Lower lobe of right lung (tissue), 2 donors: ENCODE measurements around the gene KIAA1755. TPM values are rescaled to one million over a fixed set of nuclear protein-coding genes. Genes with fewer than 3 reads are reported as not detected.

Experiments used
- ATAC-seq, 2 donors: fragments of 200-7000 bp; cut with Tn5 transposase; one replicate each; pipeline ENCODE4 v1.9.1; 2020 to 2022; ENCODE audit warnings: mild to moderate bottlenecking in 2 of 2, moderate library complexity in 2 of 2
- DNase-seq: peaks from one replicate; pipeline ENCODE4 v3.0.0-alpha.2; 2020
- H3K27ac ChIP-seq: fragments of 200-600 bp; one replicate; pipeline ENCODE4 v1.8.0; 2022
- H3K27me3 ChIP-seq: fragments of 200-600 bp; one replicate; pipeline ENCODE4 v1.8.0; 2022; ENCODE audit warnings: low read depth
- H3K36me3 ChIP-seq: fragments of 200-600 bp; one replicate; pipeline ENCODE4 v1.8.0; 2022; ENCODE audit warnings: mild to moderate bottlenecking
- H3K4me1 ChIP-seq: fragments of 200-600 bp; one replicate; pipeline ENCODE4 v1.8.0; 2022
- H3K4me3 ChIP-seq: fragments of 200-600 bp; one replicate; pipeline ENCODE4 v1.8.0; 2022; ENCODE audit warnings: mild to moderate bottlenecking
- H3K9me3 ChIP-seq: fragments of 200-600 bp; one replicate; pipeline ENCODE4 v1.8.0; 2022
- intact Hi-C: fragments of 100-400 bp; cut with DNase I; formaldehyde crosslinking; loops from one replicate; pipeline ENCODE4 v1.11.0; 2022
- total RNA-seq: library from RNA; stranded (reverse); fragmentation: NEBNext Ultra II Directional; extraction: Animal tissue kit (Norgen Biotek cat#: 25700); gene quantifications from one replicate; pipeline ENCODE4 v1.2.1, GENCODE V29; 2021
- TF ChIP-seq, protein P1 (sequence below): fragments of 200-600 bp; IDR thresholded peaks from one replicate; pipeline ENCODE4 v1.8.0; 2022; ENCODE audit warnings: antibody characterized with exemption, mild to moderate bottlenecking
- donor health status: DM: no; HTN: yes; CAD: no; lungs with severe emphysema.

Gene KIAA1755
- total RNA-seq, 1 donor from 2014 or later = 1.3 TPM

DNA sequence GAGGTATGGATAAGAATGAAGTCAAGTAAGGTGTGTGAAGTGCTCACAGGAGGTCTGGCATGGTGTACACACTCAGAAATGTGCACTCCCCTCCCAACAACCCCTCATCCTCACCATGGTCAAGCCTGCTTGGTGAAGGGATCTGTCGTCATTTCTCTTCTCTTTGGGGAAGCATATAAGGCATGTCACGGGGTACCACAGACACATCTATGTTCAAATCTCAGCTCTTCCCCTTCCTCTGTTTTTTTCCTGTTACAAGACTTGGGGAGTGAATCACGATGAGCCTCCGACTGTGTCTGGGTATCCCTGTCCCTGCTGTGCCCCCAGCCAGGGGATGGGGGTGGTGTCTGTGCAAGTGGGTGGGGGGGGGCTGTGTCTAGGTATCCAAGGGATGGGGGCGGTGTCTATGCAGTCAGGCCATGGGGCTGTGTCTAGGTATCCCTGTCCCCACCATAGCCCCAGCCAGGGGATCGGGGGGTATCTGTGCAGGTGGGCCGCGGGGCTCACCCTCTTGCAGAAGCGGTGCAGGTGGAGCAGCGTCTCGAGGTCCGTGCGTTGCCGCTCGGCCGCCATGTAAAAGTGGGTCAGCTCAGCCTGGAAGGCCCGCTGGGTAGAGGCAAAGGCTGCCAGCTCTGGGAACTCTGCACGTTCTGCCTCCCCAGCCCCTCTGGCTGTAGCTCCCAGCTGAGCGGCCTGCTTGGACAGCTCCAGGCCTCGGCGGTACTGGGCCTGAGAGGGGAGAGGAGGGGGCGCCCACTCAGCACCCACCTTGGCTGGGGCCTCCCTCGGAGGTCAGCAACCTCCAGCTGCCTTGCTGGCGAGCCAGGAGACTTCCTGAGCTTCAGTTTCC, 43.6 kb downstream of the KIAA1755 start:
- TF ChIP-seq, protein P1, sequence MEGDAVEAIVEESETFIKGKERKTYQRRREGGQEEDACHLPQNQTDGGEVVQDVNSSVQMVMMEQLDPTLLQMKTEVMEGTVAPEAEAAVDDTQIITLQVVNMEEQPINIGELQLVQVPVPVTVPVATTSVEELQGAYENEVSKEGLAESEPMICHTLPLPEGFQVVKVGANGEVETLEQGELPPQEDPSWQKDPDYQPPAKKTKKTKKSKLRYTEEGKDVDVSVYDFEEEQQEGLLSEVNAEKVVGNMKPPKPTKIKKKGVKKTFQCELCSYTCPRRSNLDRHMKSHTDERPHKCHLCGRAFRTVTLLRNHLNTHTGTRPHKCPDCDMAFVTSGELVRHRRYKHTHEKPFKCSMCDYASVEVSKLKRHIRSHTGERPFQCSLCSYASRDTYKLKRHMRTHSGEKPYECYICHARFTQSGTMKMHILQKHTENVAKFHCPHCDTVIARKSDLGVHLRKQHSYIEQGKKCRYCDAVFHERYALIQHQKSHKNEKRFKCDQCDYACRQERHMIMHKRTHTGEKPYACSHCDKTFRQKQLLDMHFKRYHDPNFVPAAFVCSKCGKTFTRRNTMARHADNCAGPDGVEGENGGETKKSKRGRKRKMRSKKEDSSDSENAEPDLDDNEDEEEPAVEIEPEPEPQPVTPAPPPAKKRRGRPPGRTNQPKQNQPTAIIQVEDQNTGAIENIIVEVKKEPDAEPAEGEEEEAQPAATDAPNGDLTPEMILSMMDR = no peak
- H3K4me3 ChIP-seq = no peak overlapping the region
- no peaks in the 10 kb centered on the region for H3K27me3 ChIP-seq
- DNase-seq (no peak), ATAC-seq (no peak)
- no peaks in the 10 kb centered on the region for H3K36me3 ChIP-seq
- H3K9me3 ChIP-seq = no peaks in the 10 kb centered on the region
- no peak overlapping the region for H3K27ac ChIP-seq
- intact Hi-C loops = no loop called here
- H3K4me1 ChIP-seq = no peaks in the 10 kb centered on the region

DNA sequence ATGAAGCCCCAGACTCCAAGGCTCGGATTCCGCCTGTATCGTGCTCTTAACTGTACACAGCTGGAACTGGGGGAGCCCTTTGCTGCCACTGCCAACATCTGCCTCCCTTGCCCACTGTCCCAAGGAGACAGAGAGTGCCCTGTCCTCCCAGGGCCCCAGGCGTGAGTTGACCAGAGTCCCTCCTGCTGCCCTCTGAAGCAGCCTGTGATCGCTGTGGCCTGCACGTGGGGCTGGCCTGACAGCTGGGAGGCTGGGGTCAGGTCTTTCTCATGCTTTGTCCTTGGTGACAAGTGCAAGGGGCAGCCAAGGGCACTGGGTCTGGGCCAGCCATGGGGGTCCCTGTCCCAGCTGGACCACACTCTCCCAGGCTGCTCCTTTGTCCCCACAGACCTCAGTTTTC, 44.3 kb downstream of the KIAA1755 start:
- no peak for ATAC-seq
- no peak for DNase-seq
- H3K27ac ChIP-seq = no peak overlapping the region
- intact Hi-C loops = no loop called here
- no peaks in the 10 kb centered on the region for H3K4me1 ChIP-seq
- no peak overlapping the region for H3K4me3 ChIP-seq
- H3K9me3 ChIP-seq = no peaks in the 10 kb centered on the region
- no peaks in the 10 kb centered on the region for H3K36me3 ChIP-seq
- TF ChIP-seq, protein P1 = no peak
- H3K27me3 ChIP-seq = no peaks in the 10 kb centered on the region

DNA sequence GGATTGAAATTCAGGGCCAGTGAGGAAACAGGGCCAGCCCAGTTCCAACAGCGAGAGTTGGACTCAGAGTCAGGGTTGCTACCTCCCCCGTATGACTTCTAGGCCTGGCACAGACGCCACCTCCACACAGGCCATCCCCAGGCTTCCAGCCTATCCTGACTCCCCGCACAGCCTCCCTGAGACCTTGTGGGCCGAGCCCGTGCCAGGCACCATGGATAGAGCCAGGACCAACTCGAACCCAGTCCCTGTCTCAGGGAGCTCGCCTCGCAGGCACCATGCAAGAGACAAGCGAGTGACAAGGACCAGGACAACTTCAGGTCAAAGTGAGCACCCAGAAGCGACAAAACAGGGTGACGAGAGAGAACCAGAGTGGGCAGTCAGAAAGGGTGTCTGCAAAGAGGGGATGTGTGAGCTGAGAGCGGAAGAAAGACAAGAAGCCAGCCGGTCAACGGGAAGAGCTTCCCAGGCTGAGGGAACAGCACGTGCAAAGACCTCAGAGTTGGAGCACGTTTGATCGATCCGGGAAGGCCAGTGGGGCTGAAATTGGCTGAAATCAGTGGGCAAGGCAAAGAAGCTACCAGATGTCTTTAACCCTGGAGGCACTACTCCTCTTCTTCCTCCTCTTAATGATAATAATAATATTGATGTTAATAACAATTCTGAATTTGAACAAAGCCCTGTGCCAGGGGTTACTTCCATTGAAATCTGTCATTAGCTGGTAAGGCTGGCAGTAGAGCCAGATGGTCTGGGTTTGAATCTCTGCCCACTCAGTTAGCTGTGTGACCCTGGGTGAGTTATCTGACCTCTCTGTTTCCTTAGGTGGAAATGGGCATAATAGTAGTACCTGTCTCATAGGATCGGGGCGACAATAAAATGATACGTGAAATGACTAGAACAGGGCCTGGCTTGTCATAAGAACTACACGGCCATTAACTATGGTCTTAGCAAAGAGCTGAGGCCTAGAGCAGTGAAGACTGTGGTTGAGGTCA, 45.0 kb downstream of the KIAA1755 start:
- intact Hi-C loops = no loop called here
- DNase-seq = no peak
- H3K36me3 ChIP-seq = no peaks in the 10 kb centered on the region

DNA sequence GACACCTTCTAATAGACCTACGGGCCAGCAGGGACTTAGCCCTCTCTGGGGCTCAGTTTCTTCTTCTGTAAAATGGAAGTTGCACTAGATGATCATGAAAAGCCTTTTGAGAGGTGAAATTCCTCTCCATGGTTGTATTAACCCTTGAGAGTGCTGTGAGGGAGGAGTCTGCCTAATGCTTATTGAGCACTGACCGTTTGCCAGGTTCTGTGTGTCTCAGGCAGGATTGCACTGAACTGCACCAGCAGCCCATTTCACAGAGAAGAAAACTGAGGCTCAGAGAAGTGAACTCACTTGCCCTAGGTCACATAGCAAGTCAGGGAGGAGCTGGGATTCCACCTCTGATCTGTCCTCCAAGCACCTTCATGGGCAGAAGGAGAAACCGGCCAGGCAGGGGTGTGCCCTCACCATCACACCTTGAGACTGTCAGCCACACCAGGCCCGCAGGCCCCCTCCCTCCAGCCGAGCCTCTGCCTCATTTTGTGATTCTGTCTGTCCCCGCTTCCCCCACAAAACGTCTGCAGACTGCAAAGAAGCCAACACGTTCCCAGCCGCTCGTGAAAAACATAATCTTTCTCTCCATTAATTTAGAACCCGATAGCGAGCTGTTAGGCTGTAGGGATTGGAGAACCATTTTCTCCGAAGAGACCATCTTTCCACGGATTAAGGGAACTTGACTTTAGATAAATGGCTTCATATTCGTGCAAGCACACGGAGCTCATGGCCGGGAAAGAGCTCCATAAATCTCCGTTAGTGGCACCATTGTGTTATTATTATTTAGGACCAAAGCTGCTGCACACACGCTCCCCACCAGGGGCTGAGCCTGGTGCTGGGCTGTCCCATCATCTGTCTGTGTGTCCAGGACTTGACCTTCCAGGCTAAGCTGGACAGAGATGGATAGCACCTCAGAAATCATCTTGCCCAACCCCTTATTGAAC, 46.0 kb downstream of the KIAA1755 start:
- ATAC-seq (no peak), DNase-seq (no peak)
- Histone ChIP-seq H3K27me3 (no peaks in the 10 kb centered on the region), H3K27ac (no peak overlapping the region), H3K36me3 (no peaks in the 10 kb centered on the region), H3K4me1 (no peaks in the 10 kb centered on the region), H3K4me3 (no peak overlapping the region), H3K9me3 (no peaks in the 10 kb centered on the region)
- TF ChIP-seq, protein P1 = no peak
- intact Hi-C loops = no loop called here

More for the DNA sequence above, 45.0 kb downstream of the KIAA1755 start:
- TF ChIP-seq, protein P1 = no peak
- Histone ChIP-seq H3K27me3 (no peaks in the 10 kb centered on the region), H3K4me3 (no peak overlapping the region), H3K9me3 (no peaks in the 10 kb centered on the region), H3K4me1 (no peaks in the 10 kb centered on the region), H3K27ac (no peak overlapping the region)
- ATAC-seq = no peak

DNA sequence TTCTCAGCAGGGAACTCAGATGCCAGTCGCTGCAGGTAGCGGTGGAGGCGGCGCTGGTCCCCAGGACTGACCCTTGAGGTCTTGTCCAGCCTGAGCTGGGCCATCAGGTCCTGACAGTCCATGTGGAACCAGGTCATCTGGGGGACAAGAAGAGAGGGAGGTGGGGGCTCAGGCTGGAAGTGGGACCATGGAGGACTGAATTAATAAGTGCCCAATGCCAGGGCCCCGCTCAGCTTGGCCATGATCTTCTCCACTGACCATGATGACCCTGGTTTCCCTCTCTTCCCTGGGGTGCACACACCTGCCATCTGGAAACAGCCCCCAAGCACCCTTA, 47.0 kb downstream of the KIAA1755 start:
- Histone ChIP-seq H3K27me3 (no peaks in the 10 kb centered on the region), H3K4me3 (no peak overlapping the region), H3K27ac (no peak overlapping the region), H3K4me1 (no peaks in the 10 kb centered on the region), H3K36me3 (no peaks in the 10 kb centered on the region), H3K9me3 (no peaks in the 10 kb centered on the region)
- intact Hi-C loops = no loop called here
- no peak for DNase-seq
- TF ChIP-seq, protein P1 = no peak
- ATAC-seq = no peak
